Subcutaneous adipose tissue (tissue), 4 donors: ENCODE data around the gene AP5M1. TPM values are rescaled to one million over a fixed set of nuclear protein-coding genes. Genes with fewer than 3 reads are reported as not detected.

Experiments
- CTCF ChIP-seq: fragments of 450-650 bp; IDR thresholded peaks from one replicate; pipeline ENCODE4 v1.5.1; 2016; ENCODE audit warnings: low read depth, mild to moderate bottlenecking, control low read depth, antibody characterized with exemption, moderate library complexity
- total RNA-seq, 4 donors: library from RNA; depleted of rRNA; stranded (reverse); fragments of >200 nt; gene quantifications; one replicate each; pipeline ENCODE4 v1.1.0, GENCODE V29; 2016

AP5M1 gene
- total RNA-seq, 4 donors from 2014 or later: 16.5 to 26.3 (median 21.1) TPM

- TF ChIP-seq CTCF: no peak
Observed at GRCh38 chr14:57293866-57294837, 25.4 kb downstream of the AP5M1 start.

GRCh38 chr14:57295239-57295638, 26.5 kb downstream of the AP5M1 start:
- no peak for TF ChIP-seq CTCF

GRCh38 chr14:57297852-57298251, 29.1 kb downstream of the AP5M1 start:
- TF ChIP-seq CTCF: no peak

GRCh38 chr14:57299511-57299910, 30.7 kb downstream of the AP5M1 start:
- TF ChIP-seq CTCF: no peak

GRCh38 chr14:57302883-57303282, 34.1 kb downstream of the AP5M1 start:
- TF ChIP-seq CTCF: no peak

- no peak for TF ChIP-seq CTCF
Observed at GRCh38 chr14:57314396-57315089, 45.8 kb downstream of the AP5M1 start.

- no peak for TF ChIP-seq CTCF
Observed at GRCh38 chr14:57317248-57317833, 48.6 kb downstream of the AP5M1 start.
